Bronchial epithelial cell (primary cell): Measurements from ENCODE around the gene CYTH4. TPM values are rescaled to one million over a fixed set of nuclear protein-coding genes. Genes with fewer than 3 reads are reported as not detected.
"Not testable (repeated sequence)": the region's sequence is repeated elsewhere in the genome, so short reads cannot be mapped to it uniquely, and the experiment has no call there.

Experiments
- DNase-seq: peaks from one replicate; pipeline ENCODE4 v3.0.0-alpha.2; 2010; ENCODE audit warnings: low read depth
- FAIRE-seq: peaks from 2 replicates; lab custom pipeline; 2011; peaks lifted over from hg19 to GRCh38; lab: Jason Lieb, UNC
- H3K27me3 ChIP-seq: 2 replicates; pipeline ENCODE4 v1.5.1; 2011; ENCODE audit warnings: low read length; ENCODE audit not compliant: control insufficient read depth, insufficient read depth
- H3K36me3 ChIP-seq: 2 replicates; pipeline ENCODE4 v1.5.1; 2011; ENCODE audit warnings: low read length; ENCODE audit not compliant: control insufficient read depth, insufficient read depth
- H3K4me3 ChIP-seq: 2 replicates; pipeline ENCODE4 v1.5.1; 2011; ENCODE audit warnings: mild to moderate bottlenecking, low read depth, low read length, control low read depth
- total RNA-seq: library from RNA; depleted of rRNA; stranded (reverse); fragments of >200 nt; gene quantifications from 2 replicates; pipeline ENCODE4 v1.2.1, GENCODE V29; 2014
- TF ChIP-seq, protein P1 (sequence below): IDR thresholded peaks from 2 replicates; pipeline ENCODE4 v1.5.1; 2011; ENCODE audit warnings: mild to moderate bottlenecking, moderate library complexity, low read length, control low read depth, inconsistent platforms; ENCODE audit not compliant: insufficient read depth, severe bottlenecking

CYTH4 gene
- total RNA-seq, 1 donor from 2014 or later = not detected

- DNase-seq (peak; percentile 56), FAIRE-seq (no peak)
- H3K4me3 ChIP-seq = no peak overlapping the region
- no peaks in the 10 kb centered on the region for H3K36me3 ChIP-seq
- H3K27me3 ChIP-seq = no peaks in the 10 kb centered on the region
- TF ChIP-seq, protein P1, sequence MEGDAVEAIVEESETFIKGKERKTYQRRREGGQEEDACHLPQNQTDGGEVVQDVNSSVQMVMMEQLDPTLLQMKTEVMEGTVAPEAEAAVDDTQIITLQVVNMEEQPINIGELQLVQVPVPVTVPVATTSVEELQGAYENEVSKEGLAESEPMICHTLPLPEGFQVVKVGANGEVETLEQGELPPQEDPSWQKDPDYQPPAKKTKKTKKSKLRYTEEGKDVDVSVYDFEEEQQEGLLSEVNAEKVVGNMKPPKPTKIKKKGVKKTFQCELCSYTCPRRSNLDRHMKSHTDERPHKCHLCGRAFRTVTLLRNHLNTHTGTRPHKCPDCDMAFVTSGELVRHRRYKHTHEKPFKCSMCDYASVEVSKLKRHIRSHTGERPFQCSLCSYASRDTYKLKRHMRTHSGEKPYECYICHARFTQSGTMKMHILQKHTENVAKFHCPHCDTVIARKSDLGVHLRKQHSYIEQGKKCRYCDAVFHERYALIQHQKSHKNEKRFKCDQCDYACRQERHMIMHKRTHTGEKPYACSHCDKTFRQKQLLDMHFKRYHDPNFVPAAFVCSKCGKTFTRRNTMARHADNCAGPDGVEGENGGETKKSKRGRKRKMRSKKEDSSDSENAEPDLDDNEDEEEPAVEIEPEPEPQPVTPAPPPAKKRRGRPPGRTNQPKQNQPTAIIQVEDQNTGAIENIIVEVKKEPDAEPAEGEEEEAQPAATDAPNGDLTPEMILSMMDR = no peak
These were observed 38.7 kb downstream of the CYTH4 start for GRCh38 chr22:37320726-37321677.

GRCh38 chr22:37324340-37325038 lies 42.2 kb downstream of the CYTH4 start:
- Histone ChIP-seq H3K36me3 (no peaks in the 10 kb centered on the region), H3K27me3 (no peaks in the 10 kb centered on the region), H3K4me3 (peak overlapping the region; percentile 2)
- TF ChIP-seq, protein P1 = no peak
- FAIRE-seq = no peak
- no peak for DNase-seq

DNA sequence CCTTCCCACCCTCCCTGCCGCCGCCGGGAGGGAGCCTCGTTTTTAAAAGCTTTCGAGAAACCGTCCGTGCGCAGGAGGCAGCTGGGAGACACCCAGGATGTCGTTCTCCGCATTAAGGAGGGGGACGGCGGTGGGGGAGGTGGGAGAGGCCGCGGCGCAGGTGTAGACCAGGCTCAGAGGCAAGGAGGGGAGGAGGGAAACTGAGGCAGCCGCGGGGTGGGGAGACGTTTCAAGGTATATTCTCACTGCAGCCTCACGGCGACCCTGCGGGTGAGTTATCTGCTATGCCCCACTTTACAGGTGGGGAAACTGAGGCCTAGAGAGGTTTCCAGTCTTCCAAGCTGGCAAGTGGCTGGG lies 42.7 kb downstream of the CYTH4 start:
- no peaks in the 10 kb centered on the region for H3K36me3 ChIP-seq
- TF ChIP-seq, protein P1 = no peak
- DNase-seq (no peak), FAIRE-seq (no peak)
- H3K4me3 ChIP-seq = peak overlapping the region; percentile 2
- no peaks in the 10 kb centered on the region for H3K27me3 ChIP-seq

- Histone ChIP-seq H3K4me3 (no peak overlapping the region), H3K36me3 (no peaks in the 10 kb centered on the region), H3K27me3 (no peaks in the 10 kb centered on the region)
- TF ChIP-seq, protein P1 = no peak
- FAIRE-seq (no peak), DNase-seq (peak; percentile 54)
These were observed 44.4 kb downstream of the CYTH4 start for GRCh38 chr22:37326726-37327125.

GRCh38 chr22:37328017-37328416 lies 45.7 kb downstream of the CYTH4 start:
- H3K36me3 ChIP-seq = no peaks in the 10 kb centered on the region
- no peak overlapping the region for H3K4me3 ChIP-seq
- no peaks in the 10 kb centered on the region for H3K27me3 ChIP-seq
- FAIRE-seq = no peak
- TF ChIP-seq, protein P1 = no peak
- peak; percentile 93 for DNase-seq

DNA sequence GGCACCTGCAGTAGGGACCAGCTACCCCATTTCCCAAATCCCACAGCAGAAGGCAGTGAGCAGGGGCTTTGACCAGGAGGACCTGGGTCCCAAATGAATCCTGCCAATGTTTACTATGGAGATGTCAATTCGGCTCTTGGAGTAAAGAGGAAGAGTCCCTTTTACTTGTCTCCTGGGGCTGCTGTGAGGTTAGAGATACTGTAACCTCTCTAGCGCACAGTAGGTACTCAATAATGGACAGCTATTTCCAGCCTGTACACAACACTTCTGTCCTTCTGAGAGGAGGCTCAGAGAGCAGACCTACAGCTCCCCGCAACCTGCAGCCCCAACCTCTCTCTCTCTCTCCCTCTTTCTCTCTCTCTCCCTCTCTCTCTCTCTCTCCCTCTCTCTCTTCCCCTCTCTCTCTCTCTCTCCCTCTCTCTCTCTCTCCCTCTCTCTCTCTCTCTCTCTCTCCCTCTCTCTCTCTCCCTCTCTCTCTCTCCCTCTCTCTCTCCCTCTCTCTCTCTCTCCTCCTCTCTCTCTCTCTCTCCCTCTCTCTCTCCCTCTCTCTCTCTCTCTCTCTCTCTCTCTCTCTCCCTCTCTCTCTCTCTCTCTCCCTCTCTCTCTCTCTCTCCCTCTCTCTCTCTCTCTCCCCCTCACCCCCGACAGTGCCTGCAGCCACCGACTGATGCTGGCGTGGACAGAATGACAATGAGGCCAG lies 46.4 kb downstream of the CYTH4 start:
- not testable (repeated sequence) for FAIRE-seq, H3K36me3 ChIP-seq, H3K4me3 ChIP-seq, H3K27me3 ChIP-seq, DNase-seq
